Thymus (tissue), 11 donors: ENCODE data around the gene GRIA4. TPM values are rescaled to one million over a fixed set of nuclear protein-coding genes. Genes with fewer than 3 reads are reported as not detected.

Experiments
- DNase-seq, 9 donors: peaks; one replicate each; pipeline ENCODE4 v3.0.0-alpha.2; 2013; ENCODE audit warnings: low spot score in 9 of 9, low read depth in 6 of 9, missing footprints in 1 of 9
- H3K27ac ChIP-seq, 2 donors: one replicate each; pipeline ENCODE4 v1.5.1; 2013; ENCODE audit warnings: control low read depth in 1 of 2, low read depth in 1 of 2, low read length in 1 of 2, mild to moderate bottlenecking in 1 of 2, moderate library complexity in 1 of 2
- H3K27me3 ChIP-seq, 2 donors: one replicate each; pipeline ENCODE4 v1.5.1; 2013; ENCODE audit warnings: low read length in 1 of 2; ENCODE audit not compliant: control insufficient read depth in 2 of 2, insufficient read depth in 1 of 2
- H3K36me3 ChIP-seq, 2 donors: one replicate each; pipeline ENCODE4 v1.5.1; 2013; ENCODE audit warnings: low read length in 1 of 2, mild to moderate bottlenecking in 1 of 2, moderate library complexity in 1 of 2; ENCODE audit not compliant: control insufficient read depth in 2 of 2, insufficient read depth in 2 of 2
- H3K4me1 ChIP-seq, 2 donors: one replicate each; pipeline ENCODE4 v1.5.1; 2013; ENCODE audit warnings: low read length in 2 of 2; ENCODE audit not compliant: control insufficient read depth in 2 of 2, insufficient read depth in 2 of 2
- H3K4me3 ChIP-seq, 2 donors: one replicate each; pipeline ENCODE4 v1.5.1; 2013; ENCODE audit warnings: low read length in 2 of 2, control low read depth in 1 of 2, mild to moderate bottlenecking in 1 of 2
- H3K9me3 ChIP-seq, 2 donors: one replicate each; pipeline ENCODE4 v1.5.1; 2013; ENCODE audit warnings: low read length in 1 of 2, mild to moderate bottlenecking in 1 of 2; ENCODE audit not compliant: control insufficient read depth in 2 of 2, insufficient read depth in 1 of 2
- WGBS: extraction: QIAGEN DNeasy Blood & Tissue Kit; methylation state at CpG from one replicate; pipeline ENCODE4 v1.1.7; 2013; 5-methylcytosine and 5-hydroxymethylcytosine counted together
- polyA plus RNA-seq: library from polyadenylated mRNA; stranded (reverse); fragments of 200-250 nt; gene quantifications from one replicate; pipeline ENCODE4 v1.2.3, GENCODE V29; 2013
- total RNA-seq: library from RNA; stranded (reverse); fragments of 120-200 nt; gene quantifications from one replicate; pipeline ENCODE4 v1.2.4, GENCODE V29; 2013
- donor health status: healthy.

The GRIA4 gene
- total and polyA plus RNA-seq, 2 donors = under 0.01 to 0.14 TPM

DNA sequence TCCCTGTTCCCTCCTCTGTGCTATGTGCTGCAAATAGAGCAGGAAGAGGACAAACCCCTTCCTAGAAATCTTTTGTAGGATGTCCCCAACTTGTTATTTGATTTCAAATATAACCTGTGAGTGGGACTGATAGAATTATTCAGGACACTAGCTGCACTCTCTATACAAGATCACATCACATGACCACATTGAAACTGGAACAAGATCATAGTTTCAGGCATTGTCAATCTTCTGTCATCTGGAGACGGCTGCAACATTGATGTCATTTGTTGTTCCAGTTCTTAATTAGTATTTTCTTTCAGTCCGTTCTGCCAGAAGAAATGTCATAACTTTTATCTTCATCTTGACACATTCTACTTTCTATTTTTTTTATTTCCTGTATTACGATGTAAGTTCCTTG, 89.3 kb downstream of the GRIA4 start:
- no peak for DNase-seq
- Histone ChIP-seq H3K27me3 (no peaks in the 10 kb centered on the region), H3K4me3 (no peak overlapping the region), H3K27ac (no peak overlapping the region), H3K4me1 (no peaks in the 10 kb centered on the region), H3K36me3 (no peaks in the 10 kb centered on the region), H3K9me3 (no peaks in the 10 kb centered on the region)
- whole genome bisulfite sequencing = 19% methylated on average over 3 of the region's 3 CpGs

GRCh38 chr11:105700271-105700670, 90.4 kb downstream of the GRIA4 start:
- Histone ChIP-seq H3K4me3 (no peak overlapping the region), H3K36me3 (no peaks in the 10 kb centered on the region), H3K27ac (no peak overlapping the region), H3K27me3 (no peaks in the 10 kb centered on the region), H3K4me1 (no peaks in the 10 kb centered on the region), H3K9me3 (no peaks in the 10 kb centered on the region)
- no peak for DNase-seq

GRCh38 chr11:105701098-105701497, 91.2 kb downstream of the GRIA4 start:
- no peak for DNase-seq
- Histone ChIP-seq H3K9me3 (no peaks in the 10 kb centered on the region), H3K4me1 (no peaks in the 10 kb centered on the region), H3K36me3 (no peaks in the 10 kb centered on the region), H3K27ac (no peak overlapping the region), H3K4me3 (no peak overlapping the region), H3K27me3 (no peaks in the 10 kb centered on the region)
- 94% methylated on average over 3 of the region's 3 CpGs for WGBS

DNA sequence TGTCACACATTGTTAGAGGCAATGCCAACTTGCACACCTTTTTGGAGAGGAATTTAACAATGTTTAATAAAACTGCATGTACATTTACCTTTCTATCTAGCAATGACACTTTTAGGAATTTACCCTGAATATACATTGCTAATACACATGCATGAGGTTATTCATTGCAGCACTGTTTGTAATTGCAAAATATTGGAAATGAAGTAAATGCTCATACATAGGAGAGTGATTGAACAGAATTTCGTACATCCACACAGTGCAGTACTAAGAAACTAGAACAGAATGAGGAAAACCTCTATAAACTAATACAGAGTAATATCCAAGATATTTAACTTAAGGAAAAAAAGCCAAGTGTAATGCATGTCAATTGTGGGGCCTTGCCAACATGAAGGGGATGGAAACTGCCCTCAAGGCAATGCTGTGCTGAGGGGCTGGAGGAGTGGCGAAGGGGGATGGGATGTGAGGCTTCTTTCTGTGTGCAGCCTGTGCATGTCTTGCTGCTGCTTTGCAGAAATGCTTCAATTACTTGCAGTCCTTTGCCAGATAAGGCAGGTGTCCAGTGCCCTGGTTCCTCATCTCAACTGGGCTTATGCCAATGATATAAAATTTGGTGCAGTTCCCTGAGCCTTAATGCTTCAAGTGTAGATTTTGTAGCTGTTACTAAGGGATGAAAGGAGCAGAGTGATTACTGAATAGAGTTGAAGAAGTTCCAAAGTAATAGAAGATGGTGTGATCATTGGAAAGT, 96.1 kb downstream of the GRIA4 start:
- H3K36me3 ChIP-seq = no peaks in the 10 kb centered on the region
- no peak overlapping the region for H3K27ac ChIP-seq
- H3K4me1 ChIP-seq = no peaks in the 10 kb centered on the region
- H3K4me3 ChIP-seq = no peak overlapping the region
- H3K9me3 ChIP-seq = no peaks in the 10 kb centered on the region
- WGBS = 92% methylated on average over 2 of the region's 2 CpGs
- no peaks in the 10 kb centered on the region for H3K27me3 ChIP-seq
- no peak for DNase-seq

GRCh38 chr11:105713106-105713505, 103.2 kb downstream of the GRIA4 start:
- 91% methylated on average over 5 of the region's 5 CpGs for WGBS
- Histone ChIP-seq H3K4me1 (no peaks in the 10 kb centered on the region), H3K27ac (no peak overlapping the region), H3K4me3 (no peak overlapping the region), H3K27me3 (no peaks in the 10 kb centered on the region), H3K9me3 (no peaks in the 10 kb centered on the region), H3K36me3 (no peaks in the 10 kb centered on the region)
- DNase-seq = no peak

- no peak overlapping the region for H3K27ac ChIP-seq
- no peaks in the 10 kb centered on the region for H3K4me1 ChIP-seq
- no peak for DNase-seq
- no peaks in the 10 kb centered on the region for H3K27me3 ChIP-seq
- H3K4me3 ChIP-seq = no peak overlapping the region
- H3K9me3 ChIP-seq = no peaks in the 10 kb centered on the region
- WGBS = 96% methylated on average over 2 of the region's 2 CpGs
- no peaks in the 10 kb centered on the region for H3K36me3 ChIP-seq
These were observed 103.8 kb downstream of the GRIA4 start for GRCh38 chr11:105713696-105714095.

DNA sequence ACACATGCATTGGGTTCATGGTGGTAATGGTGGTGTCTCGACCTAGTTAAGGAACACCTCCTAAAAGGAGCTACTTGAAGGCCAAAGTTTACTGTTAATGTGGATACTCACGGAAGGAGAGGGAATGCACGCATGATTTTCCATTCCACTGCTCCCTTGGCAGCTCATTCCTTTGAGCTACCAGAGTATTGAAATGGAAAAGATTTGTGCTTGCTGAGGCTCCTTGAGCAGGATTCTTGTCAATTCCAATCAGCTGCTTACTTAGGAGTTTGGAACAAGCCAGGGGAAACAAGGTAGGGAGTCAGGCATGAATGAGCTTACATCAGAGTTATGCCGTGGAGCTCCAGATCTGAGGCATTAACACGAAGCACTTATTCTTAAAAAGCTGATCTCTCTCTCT, 108.8 kb downstream of the GRIA4 start:
- Histone ChIP-seq H3K4me1 (no peaks in the 10 kb centered on the region), H3K4me3 (no peak overlapping the region), H3K36me3 (no peaks in the 10 kb centered on the region), H3K9me3 (no peaks in the 10 kb centered on the region), H3K27me3 (no peaks in the 10 kb centered on the region), H3K27ac (no peak overlapping the region)
- 87% methylated on average over 5 of the region's 5 CpGs for WGBS
- no peak for DNase-seq

DNA sequence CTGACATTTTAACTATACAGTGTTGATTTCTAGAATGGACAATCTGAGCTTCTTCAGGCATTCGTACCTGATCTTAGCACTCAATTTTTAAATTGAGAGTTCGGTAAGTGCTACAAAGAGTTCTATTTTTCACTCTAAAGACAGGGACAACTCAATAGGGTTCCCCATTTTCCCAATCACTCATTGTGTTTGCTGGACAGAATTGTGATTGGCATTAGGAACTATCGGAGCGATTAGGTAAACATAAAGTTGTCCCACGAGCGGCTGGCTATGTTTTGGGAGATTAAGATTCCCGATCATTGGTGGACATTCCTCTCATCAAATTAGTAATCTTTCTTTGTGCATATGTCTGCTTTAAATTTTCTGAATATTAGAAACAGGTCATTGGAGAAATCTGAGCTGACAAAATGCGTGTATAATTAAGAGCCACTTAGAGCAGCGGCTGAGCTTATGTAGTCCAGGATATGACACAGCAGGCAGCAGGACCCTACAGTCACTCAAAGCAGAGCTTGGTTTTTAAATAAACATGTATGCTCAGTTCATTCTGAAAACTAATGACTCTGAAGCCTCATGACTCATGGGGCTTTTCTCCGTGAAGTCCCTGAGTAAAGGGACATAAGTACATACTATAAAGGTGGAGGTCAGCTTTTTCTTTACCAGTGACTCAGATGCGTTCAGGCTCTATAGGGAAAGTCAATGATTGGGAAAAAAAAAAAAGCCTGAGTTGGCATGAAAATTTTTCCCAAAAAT, 109.4 kb downstream of the GRIA4 start:
- no peaks in the 10 kb centered on the region for H3K36me3 ChIP-seq
- H3K9me3 ChIP-seq = no peaks in the 10 kb centered on the region
- H3K27me3 ChIP-seq = no peaks in the 10 kb centered on the region
- no peak overlapping the region for H3K27ac ChIP-seq
- H3K4me3 ChIP-seq = no peak overlapping the region
- no peaks in the 10 kb centered on the region for H3K4me1 ChIP-seq
- DNase-seq = no peak
- WGBS = 95% methylated on average over 11 of the region's 11 CpGs

- H3K4me3 ChIP-seq = no peak overlapping the region
- H3K27me3 ChIP-seq = no peaks in the 10 kb centered on the region
- no peaks in the 10 kb centered on the region for H3K4me1 ChIP-seq
- no peak overlapping the region for H3K27ac ChIP-seq
- H3K9me3 ChIP-seq = no peaks in the 10 kb centered on the region
- DNase-seq = no peak
- WGBS = 93% methylated on average over 2 of the region's 2 CpGs
- no peaks in the 10 kb centered on the region for H3K36me3 ChIP-seq
These were observed 110.2 kb downstream of the GRIA4 start for GRCh38 chr11:105720096-105720495.
